ENCODE results near the gene LDB3. TPM values are rescaled to one million over a fixed set of nuclear protein-coding genes. Genes with fewer than 3 reads are reported as not detected.

The LDB3 gene
- total RNA-seq, 1 experiment from 2014 or later, result 0.20 TPM

- CTCF ChIA-PET, result no interaction called here
- H4K20me1 ChIP-seq (ENCODE audit: insufficient read depth), result no peaks in the 10 kb centered on the region
- no peak overlapping the region for H2AFZ ChIP-seq (ENCODE audit: low read depth, low read length, poor library complexity, severe bottlenecking)
- intact Hi-C loops (cut with micrococcal nuclease), result no loop called here
- H3K9me2 ChIP-seq (ENCODE audit: insufficient read depth), result no peaks in the 10 kb centered on the region
- BruUV-seq (replicated peaks), result no TSS peak
- peaks cover under 1 to 6% of the 10 kb centered on the region in 2 experiments; a peak in 2 of 4 replicates for H3K4me1 ChIP-seq (ENCODE audit: control insufficient read depth in 1 of 2, insufficient read depth in 2 of 2, low read length in 2 of 2)
- H3K27ac ChIP-seq (ENCODE audit: low read depth, low read length), result no peak overlapping the region
- no peaks in the 10 kb centered on the region for H3K9me3 ChIP-seq (ENCODE audit: control insufficient read depth in 1 of 2, insufficient read depth in 1 of 2, low read depth in 1 of 2, low read length in 2 of 2)
- no peaks in the 10 kb centered on the region for H3K36me3 ChIP-seq (ENCODE audit: control insufficient read depth in 1 of 2, insufficient read depth in 2 of 2, low read length in 2 of 2)
- POLR2A ChIA-PET, result no interaction called here
- no peak overlapping the region for H3K9ac ChIP-seq (ENCODE audit: low read length)
- ATAC-seq (no peak), DNase-seq (ENCODE audit: low read depth, low spot score) (no peak)
- TF ChIP-seq EZH2 (IDR thresholded peaks at IDR 0.05) (no peak), REST (IDR thresholded peaks at IDR 0.05; ENCODE audit: low read depth) (no peak), POLR2AphosphoS5 (IDR thresholded peaks at IDR 0.05; ENCODE audit: low read depth, low read length) (no peak), RAD21 (IDR thresholded peaks at IDR 0.05; ENCODE audit: low read depth) (no peak), EGR1 (IDR thresholded peaks at IDR 0.05; ENCODE audit: low read depth) (no peak), JUND (IDR thresholded peaks at IDR 0.05) (no peak), ATF3 (IDR thresholded peaks at IDR 0.05) (no peak), ZFX (IDR thresholded peaks at IDR 0.05) (no peak), SRF (IDR thresholded peaks at IDR 0.05; ENCODE audit: low read depth) (no peak), SIN3A (IDR thresholded peaks at IDR 0.05; ENCODE audit: low read depth) (no peak), CEBPB (IDR thresholded peaks at IDR 0.05; ENCODE audit: low read depth) (no peak), TCF7L2 (IDR thresholded peaks at IDR 0.05; ENCODE audit: borderline replicate concordance, extremely low read depth, insufficient read depth, insufficient read length) (no peak), EZH2phosphoT487 (IDR thresholded peaks at IDR 0.05; ENCODE audit: borderline replicate concordance) (no peak), SP1 (IDR thresholded peaks at IDR 0.05; ENCODE audit: low read depth) (no peak), CBX3 (IDR thresholded peaks at IDR 0.05; ENCODE audit: low read depth) (no peak)
- H3K27me3 ChIP-seq (ENCODE audit: insufficient read depth, low read length), result no peaks in the 10 kb centered on the region
- H3K79me2 ChIP-seq (ENCODE audit: insufficient read depth, low read length), result peaks cover 81% of the 10 kb centered on the region
- RAD21 ChIA-PET (ENCODE audit: low non-redundant PET in 1 of 2, low total read pairs in 2 of 2, uncharacterized antibody in 2 of 2, unreplicated experiment in 2 of 2), result no interaction called here
- H3K4me2 ChIP-seq (ENCODE audit: low read length), result no peak overlapping the region
- H3K4me3 ChIP-seq (replicated peaks in 1 of 2; ENCODE audit: low read depth in 1 of 2, low read length in 2 of 2), result no peak overlapping the region
Observed at GRCh38 chr10:86775056-86775869, 107.0 kb downstream of the LDB3 start.

All from HCT116 (cell line).